ENCODE measurements around the gene NEK10. TPM values are rescaled to one million over a fixed set of nuclear protein-coding genes. Genes with fewer than 3 reads are reported as not detected.

The NEK10 gene
- total RNA-seq, 1 experiment from 2014 or later, result 0.66 TPM

- no peaks in the 10 kb centered on the region for H3K79me2 ChIP-seq (ENCODE audit: insufficient read depth, low read length)
- Mint-ChIP-seq H3K27ac (peak overlapping the region in 1 of 3 experiments; percentile 59; a peak in 1 of 7 replicates), H3K4me3 (no peak overlapping the region), H3K27me3 (ENCODE audit: low read depth) (no peaks in the 10 kb centered on the region), H3K36me3 (ENCODE audit: insufficient read depth in 1 of 3, low read depth in 3 of 3) (peaks cover 7 to 8% (median 8%) of the 10 kb centered on the region in 3 experiments; a peak in 4 of 7 replicates), H3K9me3 (peaks cover 8% of the 10 kb centered on the region in 2 experiments), H3K4me1 (peaks cover 2 to 3% of the 10 kb centered on the region in 2 experiments; a peak in 3 of 4 replicates)
- H3K9ac ChIP-seq (ENCODE audit: extremely low read depth, insufficient read length, low read length), result no peak overlapping the region
- H3K4ac ChIP-seq (ENCODE audit: low read depth, low read length), result no peak overlapping the region
- H3K4me1 ChIP-seq (ENCODE audit: insufficient read depth, low read length), result no peaks in the 10 kb centered on the region
- H3K27ac ChIP-seq (ENCODE audit: insufficient read length, low read depth, low read length), result no peak overlapping the region
- no peak overlapping the region for H3T11ph ChIP-seq (ENCODE audit: low read length)
- H2BK5ac ChIP-seq (ENCODE audit: insufficient read length, low read length), result no peak overlapping the region
- H2BK12ac ChIP-seq (ENCODE audit: insufficient read length, low read depth, low read length), result no peak overlapping the region
- no peaks in the 10 kb centered on the region for H3K27me3 ChIP-seq (ENCODE audit: insufficient read depth, low read length)
- H3K79me1 ChIP-seq (ENCODE audit: insufficient read depth, low read depth, low read length, poor library complexity, severe bottlenecking), result no peaks in the 10 kb centered on the region
- H3K18ac ChIP-seq (ENCODE audit: insufficient read length, low read depth, low read length), result no peak overlapping the region
- no peak overlapping the region for H3K4me2 ChIP-seq (ENCODE audit: insufficient read depth, insufficient read length, low read length)
- H4K8ac ChIP-seq (replicated peaks; ENCODE audit: insufficient read length, low read depth, low read length), result no peak overlapping the region
- no peak for DNase-seq
- H2BK15ac ChIP-seq (ENCODE audit: low read depth, low read length), result no peak overlapping the region
- H2BK120ac ChIP-seq (ENCODE audit: low read depth, low read length, poor library complexity, severe bottlenecking), result no peak overlapping the region
- no peak overlapping the region for H3K14ac ChIP-seq (ENCODE audit: insufficient read depth, low read length)
- TF ChIP-seq CTCF (conservative IDR thresholded peaks at IDR 0.05), result no peak
- H4K5ac ChIP-seq (ENCODE audit: insufficient read length, low read depth, low read length), result no peak overlapping the region
- no peak overlapping the region for H2AK5ac ChIP-seq (ENCODE audit: insufficient read length, low read length)
- no peaks in the 10 kb centered on the region for H3K23me2 ChIP-seq (ENCODE audit: insufficient read length, low read depth, low read length, poor library complexity, severe bottlenecking)
- no peak overlapping the region for H2BK20ac ChIP-seq (ENCODE audit: low read depth, low read length, poor library complexity, severe bottlenecking)
- H4K91ac ChIP-seq (ENCODE audit: insufficient read length, low read depth, low read length), result no peak overlapping the region
- whole genome bisulfite sequencing (ENCODE audit: extremely low coverage, insufficient read length, low lambda C conversion rate), result no CpG with 5 or more reads among the region's 3 CpGs
- no peak overlapping the region for H3K56ac ChIP-seq (ENCODE audit: insufficient read length, low read depth, low read length)
- H2AFZ ChIP-seq (ENCODE audit: low read length), result peak overlapping the region; percentile 50
- H3K9me3 ChIP-seq (ENCODE audit: control insufficient read depth, low read depth, low read length), result no peaks in the 10 kb centered on the region
- no peaks in the 10 kb centered on the region for H4K20me1 ChIP-seq (ENCODE audit: control insufficient read depth, insufficient read depth, insufficient read length)
- no peak overlapping the region for H3K23ac ChIP-seq (ENCODE audit: insufficient read length, low read depth, low read length)
Measured at GRCh38 chr3:27293939-27294338, 75.2 kb downstream of the NEK10 start.

All from H9 (cell line).